ENCODE results near the gene KPNA6. TPM values are rescaled to one million over a fixed set of nuclear protein-coding genes. Genes with fewer than 3 reads are reported as not detected.
"Not testable (repeated sequence)": the region's sequence is repeated elsewhere in the genome, so short reads cannot be mapped to it uniquely, and the experiment has no call there.

KPNA6 gene
- total RNA-seq, 1 donor from 2014 or later, result 17.7 TPM

GRCh38 chr1:32113436-32113835 lies 5.6 kb downstream of the KPNA6 start:
- H3K9ac ChIP-seq (ENCODE audit: low read depth in 1 of 3, low read length in 3 of 3); H3K4me3 ChIP-seq (ENCODE audit: low read length in 3 of 3); H3K9me3 ChIP-seq (ENCODE audit: control insufficient read depth in 3 of 3, low read length in 3 of 3); H3K27me3 ChIP-seq (ENCODE audit: control insufficient read depth in 3 of 3, insufficient read depth in 3 of 3, low read length in 3 of 3); H3K27ac ChIP-seq (ENCODE audit: low read depth, low read length); H3K36me3 ChIP-seq (ENCODE audit: control insufficient read depth in 3 of 3, insufficient read depth in 3 of 3, low read length in 3 of 3): not testable (repeated sequence)
- H3K4me1 ChIP-seq (ENCODE audit: control insufficient read depth in 3 of 3, insufficient read depth in 3 of 3, low read length in 3 of 3), result peaks cover 29 to 40% (median 32%) of the 10 kb centered on the region in 3 donors

DNA sequence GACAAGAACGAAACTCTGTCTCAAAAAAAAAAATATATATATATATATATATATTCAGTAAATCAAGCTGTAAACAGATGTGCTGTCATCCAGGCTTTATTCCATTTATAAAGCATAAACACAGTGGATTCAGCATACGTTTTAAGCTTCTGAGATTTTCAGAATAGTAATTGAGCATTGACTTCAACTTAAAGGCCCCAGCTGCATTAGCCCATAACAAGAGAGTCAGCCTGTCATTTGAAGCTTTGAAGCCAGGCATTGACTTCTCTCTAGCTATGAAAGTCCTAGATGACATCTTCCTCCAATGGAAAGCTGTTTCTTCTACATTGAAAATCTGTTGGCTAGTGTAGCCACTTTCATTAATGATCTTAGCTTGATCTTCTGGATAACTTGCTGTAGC lies 6.6 kb downstream of the KPNA6 start:
- no peak overlapping the region for H3K27ac ChIP-seq (ENCODE audit: low read depth, low read length)
- no peaks in the 10 kb centered on the region for H3K9me3 ChIP-seq (ENCODE audit: control insufficient read depth in 3 of 3, low read length in 3 of 3)
- H3K27me3 ChIP-seq (ENCODE audit: control insufficient read depth in 3 of 3, insufficient read depth in 3 of 3, low read length in 3 of 3), result no peaks in the 10 kb centered on the region
- peaks cover 24 to 38% (median 26%) of the 10 kb centered on the region in 3 donors for H3K4me1 ChIP-seq (ENCODE audit: control insufficient read depth in 3 of 3, insufficient read depth in 3 of 3, low read length in 3 of 3)
- no peak overlapping the region for H3K4me3 ChIP-seq (ENCODE audit: low read length in 3 of 3)
- H3K9ac ChIP-seq (ENCODE audit: low read depth in 1 of 3, low read length in 3 of 3), result no peak overlapping the region
- no peaks in the 10 kb centered on the region for H3K36me3 ChIP-seq (ENCODE audit: control insufficient read depth in 3 of 3, insufficient read depth in 3 of 3, low read length in 3 of 3)

DNA sequence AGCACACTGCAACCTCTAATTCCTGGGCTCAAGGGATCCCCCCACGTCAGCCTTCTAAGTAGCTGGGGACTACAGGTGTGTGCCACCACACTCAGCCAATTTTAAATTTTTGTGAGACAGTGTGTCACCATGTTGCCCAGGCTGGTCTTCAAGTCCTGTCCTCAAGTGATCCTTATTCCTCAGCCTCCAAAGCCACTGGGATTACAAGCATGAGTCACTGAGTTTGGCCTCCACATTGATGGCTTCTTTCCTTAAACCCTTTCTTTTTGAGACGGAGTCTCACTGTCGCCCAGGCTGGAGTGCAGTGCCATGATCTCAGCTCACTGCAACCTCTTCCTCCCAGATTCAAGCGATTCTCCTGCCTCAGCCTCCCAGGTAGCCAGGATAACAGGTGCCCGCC lies 7.6 kb downstream of the KPNA6 start:
- Histone ChIP-seq H3K4me3 (ENCODE audit: low read length in 3 of 3) (no peak overlapping the region), H3K4me1 (ENCODE audit: control insufficient read depth in 3 of 3, insufficient read depth in 3 of 3, low read length in 3 of 3) (peaks cover 16 to 28% (median 23%) of the 10 kb centered on the region in 3 donors), H3K9ac (ENCODE audit: low read depth in 1 of 3, low read length in 3 of 3) (no peak overlapping the region), H3K9me3 (ENCODE audit: control insufficient read depth in 3 of 3, low read length in 3 of 3) (no peaks in the 10 kb centered on the region), H3K27ac (ENCODE audit: low read depth, low read length) (no peak overlapping the region), H3K36me3 (ENCODE audit: control insufficient read depth in 3 of 3, insufficient read depth in 3 of 3, low read length in 3 of 3) (no peaks in the 10 kb centered on the region), H3K27me3 (ENCODE audit: control insufficient read depth in 3 of 3, insufficient read depth in 3 of 3, low read length in 3 of 3) (no peaks in the 10 kb centered on the region)

DNA sequence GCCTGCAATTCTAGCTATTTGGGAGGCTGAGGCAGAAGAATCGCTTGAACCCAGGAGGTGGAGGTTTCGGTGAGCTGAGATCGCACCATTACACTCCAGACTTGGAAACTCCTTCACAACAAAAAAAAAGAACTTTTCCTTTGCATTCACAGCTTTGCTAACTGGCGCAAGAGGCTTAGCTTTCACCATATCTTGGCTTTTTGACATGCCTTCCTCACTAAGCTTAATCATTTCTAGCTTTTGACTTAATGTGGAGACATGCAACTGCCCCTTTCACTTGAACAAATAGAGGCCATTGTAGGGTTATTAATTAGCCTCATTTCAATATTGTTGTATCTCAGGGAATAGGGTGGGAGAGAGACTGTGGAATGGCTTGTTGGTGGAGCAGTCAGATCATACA lies 8.7 kb downstream of the KPNA6 start:
- Histone ChIP-seq H3K4me1 (ENCODE audit: control insufficient read depth in 3 of 3, insufficient read depth in 3 of 3, low read length in 3 of 3) (peaks cover 15 to 21% (median 20%) of the 10 kb centered on the region in 3 donors), H3K36me3 (ENCODE audit: control insufficient read depth in 3 of 3, insufficient read depth in 3 of 3, low read length in 3 of 3) (no peaks in the 10 kb centered on the region), H3K9me3 (ENCODE audit: control insufficient read depth in 3 of 3, low read length in 3 of 3) (no peaks in the 10 kb centered on the region), H3K27me3 (ENCODE audit: control insufficient read depth in 3 of 3, insufficient read depth in 3 of 3, low read length in 3 of 3) (no peaks in the 10 kb centered on the region), H3K4me3 (ENCODE audit: low read length in 3 of 3) (no peak overlapping the region), H3K9ac (ENCODE audit: low read depth in 1 of 3, low read length in 3 of 3) (no peak overlapping the region), H3K27ac (ENCODE audit: low read depth, low read length) (no peak overlapping the region)

DNA sequence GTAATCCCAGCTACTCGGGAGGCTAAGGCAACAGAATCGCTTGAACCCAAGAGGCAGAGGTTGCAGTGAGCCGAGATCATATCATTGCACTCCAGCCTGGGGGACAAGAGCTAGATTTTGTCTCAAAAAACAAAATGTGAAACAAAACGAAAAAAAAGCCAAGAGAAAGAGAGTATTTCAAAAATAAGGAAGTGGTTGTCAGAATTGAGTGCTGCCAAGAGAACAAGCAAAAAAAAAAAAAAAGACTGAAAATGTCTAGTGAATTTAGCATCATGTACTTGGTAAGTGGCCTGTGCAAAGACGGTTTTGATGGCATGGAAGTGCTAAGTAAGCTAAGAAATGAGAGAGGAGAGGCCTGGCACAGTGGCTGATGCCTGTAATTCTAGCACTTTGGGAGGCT lies 14.3 kb downstream of the KPNA6 start:
- Histone ChIP-seq H3K9ac (ENCODE audit: low read depth in 1 of 3, low read length in 3 of 3) (no peak overlapping the region), H3K4me1 (ENCODE audit: control insufficient read depth in 3 of 3, insufficient read depth in 3 of 3, low read length in 3 of 3) (peaks cover 9 to 18% (median 11%) of the 10 kb centered on the region in 3 donors), H3K4me3 (ENCODE audit: low read length in 3 of 3) (no peak overlapping the region), H3K9me3 (ENCODE audit: control insufficient read depth in 3 of 3, low read length in 3 of 3) (no peaks in the 10 kb centered on the region), H3K27me3 (ENCODE audit: control insufficient read depth in 3 of 3, insufficient read depth in 3 of 3, low read length in 3 of 3) (no peaks in the 10 kb centered on the region), H3K36me3 (ENCODE audit: control insufficient read depth in 3 of 3, insufficient read depth in 3 of 3, low read length in 3 of 3) (no peaks in the 10 kb centered on the region), H3K27ac (ENCODE audit: low read depth, low read length) (no peak overlapping the region)

GRCh38 chr1:32123361-32123760 lies 15.5 kb downstream of the KPNA6 start:
- peaks cover 13 to 18% (median 16%) of the 10 kb centered on the region in 3 donors for H3K4me1 ChIP-seq (ENCODE audit: control insufficient read depth in 3 of 3, insufficient read depth in 3 of 3, low read length in 3 of 3)
- not testable (repeated sequence) for H3K27ac ChIP-seq (ENCODE audit: low read depth, low read length); H3K36me3 ChIP-seq (ENCODE audit: control insufficient read depth in 3 of 3, insufficient read depth in 3 of 3, low read length in 3 of 3)

DNA sequence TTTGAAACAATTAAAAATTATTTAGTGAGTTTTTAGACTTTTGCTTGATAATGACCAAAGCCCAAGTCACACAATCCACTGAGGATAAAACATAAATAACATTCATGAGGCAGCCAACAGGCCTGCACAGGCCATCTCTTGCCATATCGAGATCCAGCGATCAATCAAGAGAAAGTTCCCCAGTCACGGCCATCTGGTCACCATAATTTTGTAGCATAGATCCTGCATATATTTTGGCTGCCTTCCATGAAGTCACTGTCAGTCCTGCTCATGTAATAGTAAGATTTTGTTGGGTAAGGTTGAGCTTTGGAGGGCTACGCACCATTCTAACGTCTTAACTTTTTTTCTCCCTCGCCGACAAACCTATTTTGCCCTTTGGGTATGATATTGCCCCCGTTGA lies 17.5 kb downstream of the KPNA6 start:
- no peak overlapping the region for H3K27ac ChIP-seq (ENCODE audit: low read depth, low read length)
- no peaks in the 10 kb centered on the region for H3K9me3 ChIP-seq (ENCODE audit: control insufficient read depth in 3 of 3, low read length in 3 of 3)
- no peaks in the 10 kb centered on the region for H3K27me3 ChIP-seq (ENCODE audit: control insufficient read depth in 3 of 3, insufficient read depth in 3 of 3, low read length in 3 of 3)
- H3K36me3 ChIP-seq (ENCODE audit: control insufficient read depth in 3 of 3, insufficient read depth in 3 of 3, low read length in 3 of 3), result no peaks in the 10 kb centered on the region
- no peak overlapping the region for H3K4me3 ChIP-seq (ENCODE audit: low read length in 3 of 3)
- peaks cover 16 to 28% (median 23%) of the 10 kb centered on the region in 3 donors for H3K4me1 ChIP-seq (ENCODE audit: control insufficient read depth in 3 of 3, insufficient read depth in 3 of 3, low read length in 3 of 3)
- no peak overlapping the region for H3K9ac ChIP-seq (ENCODE audit: low read depth in 1 of 3, low read length in 3 of 3)

More at GRCh38 chr1:32123361-32123760, 15.5 kb downstream of the KPNA6 start:
- H3K9me3 ChIP-seq (ENCODE audit: control insufficient read depth in 3 of 3, low read length in 3 of 3); H3K9ac ChIP-seq (ENCODE audit: low read depth in 1 of 3, low read length in 3 of 3); H3K4me3 ChIP-seq (ENCODE audit: low read length in 3 of 3); H3K27me3 ChIP-seq (ENCODE audit: control insufficient read depth in 3 of 3, insufficient read depth in 3 of 3, low read length in 3 of 3): not testable (repeated sequence)

GRCh38 chr1:32126770-32127169 lies 18.9 kb downstream of the KPNA6 start:
- Histone ChIP-seq H3K4me1 (ENCODE audit: control insufficient read depth in 3 of 3, insufficient read depth in 3 of 3, low read length in 3 of 3) (peaks cover 13 to 21% (median 14%) of the 10 kb centered on the region in 3 donors), H3K9me3 (ENCODE audit: control insufficient read depth in 3 of 3, low read length in 3 of 3) (no peaks in the 10 kb centered on the region), H3K27ac (ENCODE audit: low read depth, low read length) (no peak overlapping the region), H3K27me3 (ENCODE audit: control insufficient read depth in 3 of 3, insufficient read depth in 3 of 3, low read length in 3 of 3) (no peaks in the 10 kb centered on the region), H3K4me3 (ENCODE audit: low read length in 3 of 3) (no peak overlapping the region), H3K9ac (ENCODE audit: low read depth in 1 of 3, low read length in 3 of 3) (no peak overlapping the region), H3K36me3 (ENCODE audit: control insufficient read depth in 3 of 3, insufficient read depth in 3 of 3, low read length in 3 of 3) (no peaks in the 10 kb centered on the region)

DNA sequence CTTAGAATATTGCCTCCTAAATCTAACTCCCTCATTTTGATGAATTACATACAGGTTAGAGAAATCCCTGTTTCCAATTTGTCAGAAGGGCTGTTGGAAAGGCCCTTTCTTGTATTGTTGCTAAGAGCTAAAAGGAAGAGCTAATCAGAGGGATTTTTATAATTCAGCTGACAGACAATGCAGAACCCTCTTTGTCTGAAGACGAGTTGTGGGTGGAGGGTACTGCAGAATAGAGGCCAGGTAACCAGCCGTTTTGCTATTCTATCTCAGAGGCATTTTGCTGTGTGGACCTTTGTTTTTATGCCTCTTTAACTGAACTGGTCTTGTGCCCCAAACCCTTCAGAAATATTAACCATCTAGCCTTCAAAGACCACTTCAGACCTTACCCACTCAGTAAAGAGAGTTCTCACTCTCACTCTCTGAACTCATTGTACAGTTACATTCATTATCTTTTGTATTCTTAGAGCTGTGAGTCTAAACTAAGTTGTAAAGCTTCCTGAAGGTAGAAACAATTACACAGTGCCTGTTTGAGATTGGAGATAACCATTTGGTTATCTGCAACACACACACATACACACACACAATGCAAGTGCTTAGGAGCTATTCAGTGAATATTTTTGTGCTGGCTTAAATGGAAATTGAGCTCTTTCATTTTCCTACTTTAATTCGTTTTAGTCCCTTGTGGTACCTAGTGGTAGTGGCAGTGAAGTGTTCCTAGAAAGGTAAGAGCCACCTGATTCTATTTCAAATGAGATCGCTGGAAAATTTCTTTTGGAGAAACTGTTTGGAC lies 19.7 kb downstream of the KPNA6 start:
- Histone ChIP-seq H3K4me1 (ENCODE audit: control insufficient read depth in 3 of 3, insufficient read depth in 3 of 3, low read length in 3 of 3) (peaks cover 10 to 17% (median 13%) of the 10 kb centered on the region in 3 donors), H3K27ac (ENCODE audit: low read depth, low read length) (no peak overlapping the region), H3K4me3 (ENCODE audit: low read length in 3 of 3) (no peak overlapping the region), H3K9me3 (ENCODE audit: control insufficient read depth in 3 of 3, low read length in 3 of 3) (no peaks in the 10 kb centered on the region), H3K9ac (ENCODE audit: low read depth in 1 of 3, low read length in 3 of 3) (no peak overlapping the region), H3K27me3 (ENCODE audit: control insufficient read depth in 3 of 3, insufficient read depth in 3 of 3, low read length in 3 of 3) (no peaks in the 10 kb centered on the region), H3K36me3 (ENCODE audit: control insufficient read depth in 3 of 3, insufficient read depth in 3 of 3, low read length in 3 of 3) (no peaks in the 10 kb centered on the region)

- Histone ChIP-seq H3K9me3 (ENCODE audit: control insufficient read depth in 3 of 3, low read length in 3 of 3) (no peaks in the 10 kb centered on the region), H3K27me3 (ENCODE audit: control insufficient read depth in 3 of 3, insufficient read depth in 3 of 3, low read length in 3 of 3) (no peaks in the 10 kb centered on the region), H3K9ac (ENCODE audit: low read depth in 1 of 3, low read length in 3 of 3) (no peak overlapping the region), H3K4me1 (ENCODE audit: control insufficient read depth in 3 of 3, insufficient read depth in 3 of 3, low read length in 3 of 3) (peaks cover 10 to 20% (median 13%) of the 10 kb centered on the region in 3 donors), H3K27ac (ENCODE audit: low read depth, low read length) (no peak overlapping the region), H3K36me3 (ENCODE audit: control insufficient read depth in 3 of 3, insufficient read depth in 3 of 3, low read length in 3 of 3) (no peaks in the 10 kb centered on the region), H3K4me3 (ENCODE audit: low read length in 3 of 3) (no peak overlapping the region)
Measured at GRCh38 chr1:32128479-32128878, 20.6 kb downstream of the KPNA6 start.
